CD14-positive monocyte (primary cell): Measurements from ENCODE around the gene NUBP2. TPM values are rescaled to one million over a fixed set of nuclear protein-coding genes. Genes with fewer than 3 reads are reported as not detected.

Source experiments
- DNase-seq, 3 donors: peaks; one replicate each; pipeline ENCODE4 v3.0.0-alpha.2; 2011 to 2022
- H2AFZ ChIP-seq: 2 replicates; pipeline ENCODE4 v1.6.0; 2012; ENCODE audit warnings: mild to moderate bottlenecking, low read depth, low read length, inconsistent platforms; ENCODE audit not compliant: insufficient read depth, poor library complexity, severe bottlenecking
- H3K27ac ChIP-seq, 2 donors: 1 replicate in 1 of 2; 2 replicates in 1 of 2; pipeline ENCODE4 v1.5.1; 2012 to 2013; ENCODE audit warnings: low read length in 2 of 2, control low read depth in 1 of 2, inconsistent platforms in 1 of 2, low read depth in 1 of 2, mild to moderate bottlenecking in 1 of 2
- H3K27me3 ChIP-seq, 2 donors: one replicate each; pipeline versions ENCODE4 v1.6.0 to v1.6.1; 2011 to 2013; ENCODE audit warnings: low read length in 2 of 2; ENCODE audit not compliant: control insufficient read depth in 2 of 2, insufficient read depth in 2 of 2
- H3K36me3 ChIP-seq, 2 donors: replicated peaks in 1 of 2; 1 replicate in 1 of 2; 2 replicates in 1 of 2; pipeline versions ENCODE4 v1.5.1 to v1.6.1; 2012 to 2013; ENCODE audit warnings: low read length in 2 of 2, control low read depth in 1 of 2, inconsistent platforms in 1 of 2, mild to moderate bottlenecking in 1 of 2; ENCODE audit not compliant: insufficient read depth in 2 of 2, control insufficient read depth in 1 of 2
- H3K4me1 ChIP-seq, 2 donors: 1 replicate in 1 of 2; 2 replicates in 1 of 2; pipeline versions ENCODE4 v1.5.1 to v1.6.1; 2012 to 2013; ENCODE audit warnings: low read length in 2 of 2, control low read depth in 1 of 2, inconsistent platforms in 1 of 2, mild to moderate bottlenecking in 1 of 2, moderate library complexity in 1 of 2; ENCODE audit not compliant: insufficient read depth in 2 of 2, control insufficient read depth in 1 of 2
- H3K4me2 ChIP-seq: replicated peaks from 2 replicates; pipeline ENCODE3; 2012; ENCODE audit warnings: low read length, moderate library complexity, mild to moderate bottlenecking; ENCODE audit not compliant: poor library complexity, severe bottlenecking; ENCODE audit errors: extremely low read depth
- H3K4me3 ChIP-seq, 3 experiments: fragments of 200-600 bp in 1 of 3; sonication (generic) in 1 of 3; replicated peaks in 1 of 3; 1 replicate in 2 of 3; 2 replicates in 1 of 3; pipeline ENCODE4 v1.5.1; 2011 to 2013; ENCODE audit warnings: low read length in 3 of 3, mild to moderate bottlenecking in 3 of 3, control low read depth in 2 of 3, low read depth in 2 of 3, inconsistent platforms in 1 of 3, moderate library complexity in 1 of 3
- H3K79me2 ChIP-seq: 2 replicates; pipeline ENCODE4 v1.6.0; 2012; ENCODE audit warnings: mild to moderate bottlenecking, control low read depth, inconsistent platforms, low read length, moderate library complexity; ENCODE audit not compliant: insufficient read depth
- H3K9ac ChIP-seq: 2 replicates; pipeline ENCODE4 v1.6.0; 2017; ENCODE audit warnings: low read length, mild to moderate bottlenecking; ENCODE audit not compliant: insufficient read depth, poor library complexity, severe bottlenecking
- H3K9me3 ChIP-seq, 2 donors: replicated peaks in 1 of 2; 1 replicate in 1 of 2; 2 replicates in 1 of 2; pipeline versions ENCODE4 v1.5.1 to v1.6.1; 2012 to 2013; ENCODE audit warnings: low read length in 2 of 2, control low read depth in 1 of 2; ENCODE audit not compliant: control insufficient read depth in 1 of 2, insufficient read depth in 1 of 2
- H4K20me1 ChIP-seq: 2 replicates; pipeline ENCODE4 v1.6.0; 2012; ENCODE audit warnings: mild to moderate bottlenecking, low read length, control low read depth, moderate library complexity; ENCODE audit not compliant: insufficient read depth
- H3K27ac Mint-ChIP-seq, 7 donors: one replicate each; pipeline ENCODE4 v1.8.0; 2020; ENCODE audit warnings: mild to moderate bottlenecking in 7 of 7, mixed read lengths in 7 of 7, moderate library complexity in 6 of 7, inconsistent platforms in 2 of 7
- H3K27me3 Mint-ChIP-seq, 3 donors: one replicate each; pipeline ENCODE4 v1.8.0; 2021 to 2022; ENCODE audit warnings: low read depth in 3 of 3, mild to moderate bottlenecking in 3 of 3, mixed read lengths in 3 of 3, moderate library complexity in 3 of 3, inconsistent platforms in 1 of 3
- H3K36me3 Mint-ChIP-seq, 2 donors: one replicate each; pipeline ENCODE4 v1.8.0; 2020; ENCODE audit warnings: mixed read lengths in 2 of 2, inconsistent platforms in 1 of 2, mild to moderate bottlenecking in 1 of 2
- H3K4me1 Mint-ChIP-seq: one replicate; pipeline ENCODE4 v1.8.0; 2020; ENCODE audit warnings: mild to moderate bottlenecking, mixed read lengths
- H3K4me3 Mint-ChIP-seq, 2 donors: one replicate each; pipeline ENCODE4 v1.8.0; 2020; ENCODE audit warnings: mild to moderate bottlenecking in 2 of 2, mixed read lengths in 2 of 2, moderate library complexity in 1 of 2
- H3K9me3 Mint-ChIP-seq, 7 donors: one replicate each; pipeline ENCODE4 v1.8.0; 2020 to 2022; ENCODE audit warnings: mixed read lengths in 7 of 7, mild to moderate bottlenecking in 6 of 7, moderate library complexity in 6 of 7, inconsistent platforms in 2 of 7
- CTCF ChIP-seq: fragments of 200-600 bp; IDR thresholded peaks from one replicate; pipeline ENCODE4 v1.8.0; 2022; ENCODE audit warnings: antibody characterized with exemption, mild to moderate bottlenecking
- WGBS: methylation state at CpG from one replicate; pipeline ENCODE4 v1.1.5; 2013; ENCODE audit warnings: missing lambda C conversion rate; ENCODE audit not compliant: insufficient coverage; 5-methylcytosine and 5-hydroxymethylcytosine counted together
- intact Hi-C, 2 donors: fragments of 100-400 bp; cut with micrococcal nuclease; formaldehyde crosslinking; loops; one replicate each; pipeline versions ENCODE4 v1.15.0 to v1.15.1; 2023
- polyA plus RNA-seq, 3 donors: library from polyadenylated mRNA; depleted of rRNA in 1 of 3; unstranded in 2 of 3; stranded (reverse) in 1 of 3; fragments of 300-500 nt in 2 of 3; fragments of >200 nt in 1 of 3; fragmentation: Illumina TruSeq in 2 of 3; gene quantifications; 1 replicate in 2 of 3; 2 replicates in 1 of 3; pipeline ENCODE4 v1.2.3, GENCODE V29; 2012 to 2021

NUBP2 gene
- polyA plus RNA-seq, 3 donors = 34.4 to 69.5 (median 57.9) TPM

GRCh38 chr16:1761751-1762150 lies 21.0 kb upstream of the NUBP2 start:
- Histone ChIP-seq H3K4me1 (no peaks in the 10 kb centered on the region), H3K79me2 (no peaks in the 10 kb centered on the region), H3K9ac (no peak overlapping the region), H2AFZ (no peak overlapping the region), H3K27me3 (no peaks in the 10 kb centered on the region), H4K20me1 (peaks cover 14% of the 10 kb centered on the region), H3K4me3 (no peak overlapping the region), H3K4me2 (no peak overlapping the region), H3K27ac (no peak overlapping the region), H3K36me3 (peaks cover 85 to 92% of the 10 kb centered on the region in 2 donors), H3K9me3 (no peaks in the 10 kb centered on the region)
- Mint-ChIP-seq H3K27me3 (peaks cover 0 to 3% (median 2%) of the 10 kb centered on the region in 3 donors), H3K9me3 (peaks cover 0 to 2% (median 0%) of the 10 kb centered on the region in 7 donors), H3K4me3 (no peak overlapping the region), H3K27ac (no peak overlapping the region), H3K36me3 (peaks cover 42 to 83% of the 10 kb centered on the region in 2 donors), H3K4me1 (no peaks in the 10 kb centered on the region)
- intact Hi-C loops = no loop called here
- DNase-seq = no peak
- no peak for TF ChIP-seq CTCF
- WGBS = 99% methylated on average over 8 of the region's 15 CpGs

GRCh38 chr16:1762196-1762878 lies 20.4 kb upstream of the NUBP2 start:
- H3K36me3 Mint-ChIP-seq = peaks cover 46 to 83% of the 10 kb centered on the region in 2 donors
- peaks cover 0 to 2% (median 0%) of the 10 kb centered on the region in 7 donors for H3K9me3 Mint-ChIP-seq
- no peak overlapping the region for H3K4me3 ChIP-seq
- no peaks in the 10 kb centered on the region for H3K79me2 ChIP-seq
- WGBS = 91% methylated on average over 19 of the region's 30 CpGs
- no peak overlapping the region for H3K27ac Mint-ChIP-seq
- intact Hi-C loops = no loop called here
- H3K27ac ChIP-seq = no peak overlapping the region
- no peaks in the 10 kb centered on the region for H3K27me3 ChIP-seq
- H3K27me3 Mint-ChIP-seq = peaks cover 0 to 3% (median 2%) of the 10 kb centered on the region in 3 donors
- no peak overlapping the region for H3K4me3 Mint-ChIP-seq
- H3K4me2 ChIP-seq = no peak overlapping the region
- H4K20me1 ChIP-seq = peaks cover 14% of the 10 kb centered on the region
- peaks cover 91 to 95% of the 10 kb centered on the region in 2 donors for H3K36me3 ChIP-seq
- no peaks in the 10 kb centered on the region for H3K4me1 ChIP-seq
- no peak for TF ChIP-seq CTCF
- H3K9ac ChIP-seq = no peak overlapping the region
- H3K4me1 Mint-ChIP-seq = no peaks in the 10 kb centered on the region
- H3K9me3 ChIP-seq = no peaks in the 10 kb centered on the region
- DNase-seq = no peak
- H2AFZ ChIP-seq = no peak overlapping the region
